ENCODE results near the gene SLC35F1.
A peak's percentile ranks its signal among the peaks of the same experiment; 100 is the strongest.
"Not testable (repeated sequence)": the region's sequence is repeated elsewhere in the genome, so short reads cannot be mapped to it uniquely, and the experiment has no call there.

Gene SLC35F1

DNA sequence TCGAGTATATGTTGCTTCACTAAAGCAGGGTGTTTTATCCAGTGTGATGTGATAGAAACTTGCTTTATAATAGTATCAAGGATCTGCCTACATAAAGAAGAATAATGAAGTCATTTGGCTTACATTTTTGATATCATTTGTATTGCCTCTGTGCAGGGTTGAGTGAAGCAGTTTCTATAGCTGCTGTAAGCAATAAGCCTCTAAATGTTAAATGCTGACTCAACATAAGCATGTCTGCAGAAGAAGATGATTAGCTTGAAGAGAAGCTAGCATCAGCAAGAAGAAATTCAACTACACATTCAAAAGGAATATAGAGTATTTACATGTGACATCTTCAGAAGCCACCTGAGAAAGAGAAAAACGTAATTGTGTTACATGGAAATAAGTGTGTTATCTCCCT lies 17.6 kb downstream of the SLC35F1 start:
- DNase-seq = no peak

- DNase-seq = no peak
Observed at GRCh38 chr6:117927866-117928265, 20.8 kb downstream of the SLC35F1 start.

DNA sequence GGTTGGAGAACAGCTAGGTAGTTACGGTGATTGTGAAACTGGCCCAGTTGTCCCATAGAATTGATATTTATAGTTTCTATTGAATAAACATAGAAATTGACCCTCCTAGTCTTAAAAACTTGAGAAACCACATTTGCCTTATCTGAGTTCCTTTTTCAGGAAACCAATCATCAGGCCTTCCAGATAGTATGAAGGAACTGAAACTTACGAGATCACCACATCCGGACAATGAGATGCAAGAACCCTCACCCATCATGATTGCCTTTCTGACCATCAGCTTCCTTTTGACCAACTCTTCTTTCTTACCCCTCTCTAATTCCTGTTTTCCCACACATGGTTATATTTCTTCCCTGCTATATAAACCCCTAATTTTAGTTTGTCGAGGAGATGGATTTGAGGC lies 21.8 kb downstream of the SLC35F1 start:
- no peak for DNase-seq

DNA sequence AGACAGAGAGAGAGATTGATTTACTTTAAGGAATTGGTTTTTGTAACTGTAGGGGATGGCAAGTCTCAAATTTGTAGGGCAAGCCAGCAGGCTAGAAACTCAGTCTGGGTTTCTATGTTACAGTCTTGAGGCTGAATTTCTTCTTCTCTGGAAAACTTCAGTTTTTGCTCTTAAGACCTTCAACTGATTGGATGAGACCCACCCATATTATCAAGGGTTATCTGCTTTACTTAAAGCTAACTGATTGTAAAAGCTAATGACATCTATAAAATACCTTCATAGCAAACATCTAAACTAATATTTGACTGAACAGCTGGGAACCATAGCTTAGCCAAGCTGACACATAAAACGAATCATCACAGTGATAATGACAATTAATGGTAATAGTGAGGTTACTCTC lies 22.4 kb downstream of the SLC35F1 start:
- no peak for DNase-seq

DNA sequence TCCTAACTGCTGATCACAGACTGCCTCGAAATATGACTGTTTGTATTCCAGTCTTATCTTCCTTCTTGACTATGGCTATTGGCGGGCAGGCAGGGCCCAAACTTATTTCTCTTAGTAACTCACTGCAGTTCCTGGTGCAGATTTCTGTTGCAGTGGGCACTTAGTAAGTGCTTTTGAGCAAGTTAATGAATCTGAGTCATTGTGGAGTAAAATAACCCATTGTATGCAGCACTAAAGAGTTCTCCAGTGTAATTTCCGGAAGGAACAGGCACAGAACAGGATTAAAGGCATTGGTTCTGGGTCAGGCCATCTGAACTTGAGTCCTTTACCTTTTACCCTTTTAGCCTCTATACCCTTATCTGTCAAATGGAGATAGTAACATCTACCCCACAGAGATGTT lies 23.6 kb downstream of the SLC35F1 start:
- no peak for DNase-seq

DNA sequence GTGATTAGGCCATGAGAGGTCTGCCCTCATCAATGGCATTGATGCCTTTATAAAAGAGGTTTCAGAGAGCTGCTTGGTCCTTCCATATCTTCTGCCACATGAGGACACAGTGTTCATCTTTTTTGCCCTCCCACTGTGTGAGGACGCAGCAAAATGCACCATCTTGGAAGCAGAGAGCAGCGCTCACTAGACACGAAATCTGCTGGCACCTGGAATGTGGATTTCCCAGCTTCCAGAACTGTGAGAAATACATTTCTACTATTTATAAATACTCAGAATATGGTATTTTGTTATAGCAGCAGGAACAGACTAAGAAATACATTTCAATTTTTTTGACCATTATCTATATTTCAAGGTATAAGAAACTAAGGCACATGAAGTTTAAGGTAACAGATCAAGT lies 24.9 kb downstream of the SLC35F1 start:
- no peak for DNase-seq

DNA sequence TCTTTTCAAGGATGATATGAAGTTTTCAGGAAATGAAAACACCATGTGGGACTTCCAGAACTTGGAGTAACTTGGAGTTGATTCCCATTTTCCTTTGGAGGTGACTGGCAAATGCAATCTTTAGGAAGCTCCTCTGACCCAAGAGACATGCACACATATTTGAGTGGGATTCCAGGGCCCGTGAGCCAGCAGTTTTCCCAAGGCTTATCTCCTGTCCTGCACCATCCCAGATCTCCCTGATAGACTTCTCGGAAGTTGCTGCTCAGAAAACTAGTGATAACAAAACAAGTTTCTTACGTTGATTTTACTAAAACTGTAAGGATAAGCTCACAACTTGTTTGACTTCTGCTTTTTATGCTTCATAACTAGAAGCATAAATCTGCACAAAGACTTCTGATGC lies 25.6 kb downstream of the SLC35F1 start:
- no peak for DNase-seq

DNA sequence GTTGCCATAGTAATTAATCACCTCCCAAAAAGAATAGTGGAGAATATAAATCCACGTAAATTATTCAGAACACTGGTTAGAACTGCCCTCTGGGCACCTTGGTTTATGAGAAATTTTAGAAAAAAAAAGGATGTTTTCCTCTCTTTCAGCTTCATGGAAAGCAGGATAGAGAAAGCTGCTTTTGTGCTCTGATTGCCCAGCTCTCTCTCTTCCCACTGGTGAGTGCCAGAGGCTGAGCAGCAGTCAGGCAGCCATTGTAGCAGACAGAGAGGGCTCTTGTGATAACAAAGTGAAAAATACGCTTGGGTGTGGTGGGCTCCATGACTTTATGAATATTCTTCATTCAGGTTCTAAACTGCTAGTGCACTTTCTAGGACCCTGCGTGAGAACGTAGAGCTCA lies 26.4 kb downstream of the SLC35F1 start:
- DNase-seq = peak in 21 of 56 donors; percentile 1 to 44 (median 18)

DNA sequence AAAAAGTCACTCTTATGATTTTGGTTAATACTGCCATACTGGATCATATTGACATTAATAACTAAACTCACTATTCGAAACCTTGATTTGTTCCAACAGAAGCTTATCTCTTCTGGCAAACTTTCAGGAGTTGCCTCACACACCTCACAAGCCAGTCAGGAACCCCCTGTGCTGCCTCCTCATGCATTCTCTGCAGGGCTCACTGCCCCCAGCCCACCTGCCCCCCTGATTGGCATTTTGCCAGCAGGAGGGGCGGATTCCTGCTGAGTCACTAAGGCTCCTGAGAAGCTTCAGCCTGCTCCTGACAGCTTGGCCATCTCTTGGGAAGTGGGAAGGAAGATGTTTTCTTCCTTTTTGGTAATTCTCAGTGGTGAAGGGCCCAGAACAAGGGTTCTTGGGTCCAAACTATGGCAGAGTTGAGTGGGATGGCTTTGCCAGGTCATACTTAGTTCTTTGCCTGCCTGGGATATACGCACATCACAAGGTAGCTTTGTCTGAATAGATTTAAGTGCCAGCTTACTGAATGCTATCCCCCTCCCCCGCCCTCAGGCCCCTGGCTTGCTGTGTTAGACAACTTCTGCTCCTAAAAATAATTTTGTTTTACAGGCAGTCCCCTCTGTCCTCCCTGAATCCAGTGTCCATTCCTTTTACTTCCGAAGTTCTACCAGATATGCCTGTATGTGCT lies 31.4 kb downstream of the SLC35F1 start:
- no peak for DNase-seq

DNA sequence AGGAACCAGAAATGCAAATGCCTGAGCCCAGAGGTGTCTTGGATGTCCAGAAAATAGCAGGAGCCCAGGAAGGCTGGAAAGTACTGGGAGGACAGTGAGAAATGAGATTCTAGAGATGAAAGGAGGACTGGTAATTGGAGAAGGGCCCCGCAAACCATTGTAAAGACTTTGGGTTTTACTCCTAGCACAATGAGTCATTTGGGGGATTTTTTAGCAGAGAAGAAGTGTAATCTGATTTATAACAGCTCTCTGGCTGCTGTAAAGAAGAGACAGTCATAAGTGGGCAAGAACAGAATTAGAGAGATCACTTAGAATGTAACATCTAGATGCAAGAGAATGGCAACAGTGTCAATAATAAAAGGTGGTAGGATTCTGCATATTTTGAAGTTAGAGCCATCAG lies 40.2 kb downstream of the SLC35F1 start:
- no peak for DNase-seq

- DNase-seq = peak in 1 of 56 donors; percentile 14
Observed at GRCh38 chr6:117951783-117952182, 44.7 kb downstream of the SLC35F1 start.

- DNase-seq = no peak
Observed at GRCh38 chr6:117955684-117956256, 48.7 kb downstream of the SLC35F1 start.

DNA sequence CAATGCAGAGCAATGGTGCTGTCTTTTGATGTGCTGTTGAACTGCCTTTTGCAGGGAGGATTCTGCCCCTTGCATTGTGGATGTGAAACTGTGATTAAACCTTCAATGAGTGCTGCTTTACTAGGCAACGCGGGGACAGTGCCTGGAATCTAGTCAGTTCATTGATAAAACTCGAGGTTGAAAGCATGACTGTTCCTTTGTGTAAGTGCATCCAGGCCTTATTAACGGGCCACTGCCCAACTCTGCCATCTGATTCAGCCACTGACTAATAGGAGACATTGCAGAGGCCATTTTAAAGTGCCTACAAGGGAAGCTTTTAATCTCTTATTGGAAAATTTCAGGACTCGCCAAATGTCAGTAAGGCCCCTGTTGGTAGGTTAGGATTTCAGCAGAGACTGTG lies 49.3 kb downstream of the SLC35F1 start:
- DNase-seq = peak in 31 of 56 donors; percentile 0 to 73 (median 27)

- no peak for DNase-seq
Observed at GRCh38 chr6:117958536-117958935, 51.5 kb downstream of the SLC35F1 start.

DNA sequence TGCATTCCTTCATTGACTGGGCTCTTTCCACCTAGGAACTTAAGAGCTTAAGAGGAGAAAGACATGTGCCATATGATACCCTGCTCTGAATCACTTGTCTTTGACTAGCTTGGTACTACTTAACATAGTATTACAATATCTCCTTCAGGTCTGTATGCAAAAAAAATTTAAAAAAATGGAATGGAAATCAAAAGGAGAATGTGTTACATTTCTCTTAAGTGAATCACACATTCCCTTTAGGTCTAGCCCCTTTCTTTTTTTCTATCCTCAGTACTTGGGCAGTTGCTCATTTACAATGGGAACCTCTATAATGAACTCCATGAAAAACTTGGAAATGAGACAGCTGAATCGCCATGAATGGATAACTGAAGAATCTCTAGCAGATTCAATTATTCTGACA lies 53.8 kb downstream of the SLC35F1 start:
- no peak for DNase-seq

- no peak for DNase-seq
Observed at GRCh38 chr6:117961301-117961700, 54.2 kb downstream of the SLC35F1 start.

DNA sequence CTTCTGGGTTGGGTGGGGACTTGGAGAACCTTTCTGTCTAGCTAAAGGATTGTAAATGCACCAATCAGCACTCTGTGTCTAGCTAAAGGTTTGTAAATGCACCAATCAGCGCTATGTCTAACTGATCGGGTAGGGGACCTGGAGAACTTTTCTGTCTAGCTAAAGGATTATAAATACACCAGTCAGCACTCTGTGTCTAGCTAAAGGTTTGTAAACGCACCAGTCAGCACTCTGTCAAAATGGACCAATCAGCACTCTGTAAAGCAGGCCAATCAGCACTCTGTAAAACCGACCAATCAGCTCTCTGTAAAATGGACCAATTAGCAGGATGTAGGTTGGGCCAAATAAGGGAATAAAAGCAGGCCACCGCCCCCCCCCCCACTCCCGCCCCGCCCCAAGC lies 58.7 kb downstream of the SLC35F1 start:
- not testable (repeated sequence) for DNase-seq

- DNase-seq = no peak
Observed at GRCh38 chr6:117971637-117972036, 64.6 kb downstream of the SLC35F1 start.

- no peak for DNase-seq
Observed at GRCh38 chr6:117974914-117975627, 68.0 kb downstream of the SLC35F1 start.

DNA sequence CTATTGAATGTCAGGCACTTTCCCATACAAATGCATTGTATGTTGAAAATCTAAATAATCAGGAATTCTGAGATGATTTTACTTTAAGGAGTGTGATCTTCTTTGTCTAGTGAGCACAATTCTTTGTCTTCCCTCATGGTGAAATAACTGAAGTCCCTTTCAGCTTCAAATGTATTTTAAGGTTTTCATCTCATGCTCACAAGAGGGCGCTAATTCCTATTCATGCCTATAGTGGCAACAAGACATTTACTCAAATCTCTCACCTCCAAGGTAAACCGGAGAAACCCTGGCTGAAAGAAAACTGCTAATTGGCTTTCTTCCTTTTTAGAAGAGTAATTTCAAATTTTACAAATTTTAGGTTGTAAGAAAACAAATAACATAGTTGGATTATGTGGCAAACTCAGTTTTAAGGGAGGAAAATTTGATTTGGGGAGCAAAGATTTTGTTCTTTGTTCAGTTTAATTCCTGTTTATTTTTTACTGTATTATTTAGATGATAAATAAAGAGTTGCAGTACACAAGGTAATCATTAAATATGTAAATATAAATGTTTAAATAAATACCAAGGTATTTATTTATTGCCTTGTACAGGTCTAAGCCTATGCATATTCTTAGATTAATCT lies 69.1 kb downstream of the SLC35F1 start:
- peak in 3 of 56 donors; percentile 11 to 37 (median 13) for DNase-seq

DNA sequence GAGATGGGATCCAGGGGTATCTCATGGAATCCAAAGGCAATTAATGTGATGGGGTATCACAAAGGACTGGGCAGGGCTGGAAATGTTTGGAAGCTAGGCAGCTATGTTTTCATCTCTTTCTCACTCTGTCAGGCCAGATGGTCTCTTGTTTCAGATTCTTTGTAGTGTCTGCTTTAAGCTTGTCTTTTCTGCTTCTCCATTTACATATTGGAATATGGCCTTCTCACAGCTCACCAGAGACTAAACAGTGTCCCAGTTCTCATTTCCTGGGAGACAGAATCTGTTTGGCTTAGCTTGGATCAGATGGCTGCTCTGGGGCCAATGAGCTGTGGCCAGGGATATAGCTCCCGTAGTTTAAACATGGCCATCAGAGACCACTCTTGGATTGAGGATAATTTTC lies 78.9 kb downstream of the SLC35F1 start:
- DNase-seq = no peak

DNA sequence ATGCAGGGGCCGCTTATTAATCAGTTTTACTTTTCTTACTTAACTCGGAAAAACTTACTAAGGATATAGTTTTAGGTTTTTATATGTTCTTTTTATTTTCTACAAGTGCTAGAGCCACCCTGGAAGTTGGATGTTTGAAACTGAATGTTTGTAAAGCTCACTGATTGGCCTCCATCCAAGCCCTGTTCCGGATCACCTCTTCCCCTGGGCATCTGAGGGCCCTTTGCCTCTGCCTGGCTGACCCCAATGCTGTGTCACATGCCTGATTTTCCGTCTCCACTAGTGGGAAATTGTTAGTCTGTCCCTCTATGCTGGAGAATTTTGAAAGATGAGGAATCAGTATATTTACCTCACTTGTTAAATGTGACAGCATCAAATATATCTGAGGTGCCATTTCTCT lies 79.3 kb downstream of the SLC35F1 start:
- DNase-seq = peak in 1 of 56 donors; percentile 11
